Stimulated activated naive B cell treated with anti-CD40 and anti-IgM and Interleukin-4, amounts not matched to agents 10 μg/mL and 1 μg/mL and 100 μg/mL, for 72 hours (primary cell): ENCODE results near the gene GCKR.

ENCODE experiments used
- ATAC-seq, 2 donors: fragments of 150-1000 bp; cut with Tn5 transposase; replicated peaks; 2 replicates each; pipeline ENCODE4 v1.10.0; 2021; ENCODE audit warnings: moderate library complexity in 1 of 2
- DNase-seq: peaks from one replicate; pipeline ENCODE4 v3.0.0; 2021
- H3K27ac Mint-ChIP-seq: one replicate; pipeline ENCODE4 v1.8.0; 2022; ENCODE audit warnings: mild to moderate bottlenecking, mixed read lengths
- H3K27me3 Mint-ChIP-seq, 2 donors: one replicate each; pipeline ENCODE4 v1.8.0; 2022; ENCODE audit warnings: mixed read lengths in 2 of 2
- H3K36me3 Mint-ChIP-seq, 2 donors: one replicate each; pipeline ENCODE4 v1.8.0; 2022; ENCODE audit warnings: mixed read lengths in 2 of 2, mild to moderate bottlenecking in 1 of 2
- H3K4me1 Mint-ChIP-seq, 2 donors: one replicate each; pipeline ENCODE4 v1.8.0; 2022; ENCODE audit warnings: mixed read lengths in 2 of 2, mild to moderate bottlenecking in 1 of 2
- H3K4me3 Mint-ChIP-seq, 2 donors: one replicate each; pipeline ENCODE4 v1.8.0; 2022; ENCODE audit warnings: mild to moderate bottlenecking in 2 of 2, mixed read lengths in 2 of 2, moderate library complexity in 1 of 2
- H3K9me3 Mint-ChIP-seq, 2 donors: one replicate each; pipeline ENCODE4 v1.8.0; 2022; ENCODE audit warnings: mixed read lengths in 2 of 2, mild to moderate bottlenecking in 1 of 2

GCKR gene

GRCh38 chr2:27571681-27572080 lies 75.0 kb downstream of the GCKR start:
- H3K4me1 Mint-ChIP-seq = no peaks in the 10 kb centered on the region
- H3K27ac Mint-ChIP-seq = no peak overlapping the region
- ATAC-seq = no peak

GRCh38 chr2:27572439-27572838 lies 75.8 kb downstream of the GCKR start:
- no peaks in the 10 kb centered on the region for H3K4me1 Mint-ChIP-seq

More at GRCh38 chr2:27571681-27572080, 75.0 kb downstream of the GCKR start:
- H3K27me3 Mint-ChIP-seq = peaks cover 29 to 55% of the 10 kb centered on the region in 2 donors
- H3K4me3 Mint-ChIP-seq = no peak overlapping the region
- peaks cover 0 to 8% of the 10 kb centered on the region in 2 donors for H3K9me3 Mint-ChIP-seq
- H3K36me3 Mint-ChIP-seq = peaks cover 0 to 3% of the 10 kb centered on the region in 2 donors
- DNase-seq = no peak

GRCh38 chr2:27572998-27573429 lies 76.4 kb downstream of the GCKR start:
- H3K27ac Mint-ChIP-seq = no peak overlapping the region
- H3K36me3 Mint-ChIP-seq = peaks cover 3 to 7% of the 10 kb centered on the region in 2 donors
- H3K9me3 Mint-ChIP-seq = peaks cover 2 to 8% of the 10 kb centered on the region in 2 donors
- ATAC-seq = no peak
- H3K27me3 Mint-ChIP-seq = peaks cover 18 to 42% of the 10 kb centered on the region in 2 donors
- no peak overlapping the region for H3K4me3 Mint-ChIP-seq
- no peak for DNase-seq
- no peaks in the 10 kb centered on the region for H3K4me1 Mint-ChIP-seq

More at GRCh38 chr2:27572439-27572838, 75.8 kb downstream of the GCKR start:
- DNase-seq = no peak
- Mint-ChIP-seq H3K27me3 (peaks cover 22 to 47% of the 10 kb centered on the region in 2 donors), H3K27ac (no peak overlapping the region), H3K36me3 (peaks cover 0 to 5% of the 10 kb centered on the region in 2 donors), H3K4me3 (no peak overlapping the region), H3K9me3 (peaks cover 0 to 8% of the 10 kb centered on the region in 2 donors)
- ATAC-seq = no peak
